OCI-LY3 (cell line): ENCODE measurements around the gene POU2F2.

Experiments used
- EZH2phosphoT487 ChIP-seq: fragments of 200-600 bp; shearing (Covaris generic); IDR thresholded peaks from 2 replicates; pipeline ENCODE4 v1.6.1; 2018; ENCODE audit warnings: antibody characterized with exemption, mixed run types, low read depth
- TF ChIP-seq, protein P1 (sequence below): fragments of 200-600, 300-600 bp; sonication (generic); IDR thresholded peaks from 2 replicates; pipeline ENCODE4 v1.5.1; 2014; ENCODE audit warnings: antibody characterized with exemption, low read length, low read depth

DNA sequence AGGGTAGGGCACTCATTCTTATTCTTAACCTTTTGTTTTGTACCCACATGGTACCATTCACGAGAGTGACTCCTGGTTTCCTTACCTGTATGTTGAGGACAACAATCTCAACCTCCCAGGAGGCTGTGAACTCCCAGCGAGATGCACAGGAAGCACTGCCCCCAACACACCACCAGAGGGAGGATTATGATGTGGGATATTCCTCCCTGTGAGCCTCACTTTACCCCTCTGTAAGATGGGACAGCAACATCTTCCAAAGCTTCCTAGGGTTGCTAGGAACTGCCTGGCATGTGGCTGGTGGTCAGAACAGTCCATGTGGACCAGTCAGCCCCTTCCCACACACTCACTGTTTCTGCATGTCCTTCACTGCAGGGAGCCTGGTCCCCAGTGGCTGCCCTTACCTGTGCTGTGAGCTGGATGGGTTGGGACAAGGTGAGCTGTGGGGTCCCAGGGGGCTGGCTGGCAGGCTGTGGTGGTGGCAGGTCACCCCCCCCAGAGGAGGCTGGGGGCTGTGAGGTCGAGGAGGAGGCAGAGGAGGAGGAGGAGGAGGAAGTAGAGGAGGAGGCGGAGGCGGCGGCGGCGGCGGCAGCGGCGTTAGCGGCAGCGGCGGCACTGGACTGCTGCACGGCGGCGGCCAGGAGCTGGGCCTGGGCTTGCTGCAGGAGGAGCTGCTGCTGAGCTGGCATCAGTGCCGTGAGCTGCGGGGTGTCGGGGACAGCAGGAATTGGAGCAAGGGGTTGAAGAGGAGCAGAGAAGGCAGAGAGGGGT is 15.8 kb downstream of the POU2F2 start:
- TF ChIP-seq, protein P1, sequence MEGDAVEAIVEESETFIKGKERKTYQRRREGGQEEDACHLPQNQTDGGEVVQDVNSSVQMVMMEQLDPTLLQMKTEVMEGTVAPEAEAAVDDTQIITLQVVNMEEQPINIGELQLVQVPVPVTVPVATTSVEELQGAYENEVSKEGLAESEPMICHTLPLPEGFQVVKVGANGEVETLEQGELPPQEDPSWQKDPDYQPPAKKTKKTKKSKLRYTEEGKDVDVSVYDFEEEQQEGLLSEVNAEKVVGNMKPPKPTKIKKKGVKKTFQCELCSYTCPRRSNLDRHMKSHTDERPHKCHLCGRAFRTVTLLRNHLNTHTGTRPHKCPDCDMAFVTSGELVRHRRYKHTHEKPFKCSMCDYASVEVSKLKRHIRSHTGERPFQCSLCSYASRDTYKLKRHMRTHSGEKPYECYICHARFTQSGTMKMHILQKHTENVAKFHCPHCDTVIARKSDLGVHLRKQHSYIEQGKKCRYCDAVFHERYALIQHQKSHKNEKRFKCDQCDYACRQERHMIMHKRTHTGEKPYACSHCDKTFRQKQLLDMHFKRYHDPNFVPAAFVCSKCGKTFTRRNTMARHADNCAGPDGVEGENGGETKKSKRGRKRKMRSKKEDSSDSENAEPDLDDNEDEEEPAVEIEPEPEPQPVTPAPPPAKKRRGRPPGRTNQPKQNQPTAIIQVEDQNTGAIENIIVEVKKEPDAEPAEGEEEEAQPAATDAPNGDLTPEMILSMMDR, result peak; percentile 52
- TF ChIP-seq EZH2phosphoT487, result no peak
